Measurements from ENCODE around the gene RCBTB2. TPM values are rescaled to one million over a fixed set of nuclear protein-coding genes. Genes with fewer than 3 reads are reported as not detected.

The RCBTB2 gene
- total RNA-seq, 1 donor from 2014 or later = 14.7 TPM

DNA sequence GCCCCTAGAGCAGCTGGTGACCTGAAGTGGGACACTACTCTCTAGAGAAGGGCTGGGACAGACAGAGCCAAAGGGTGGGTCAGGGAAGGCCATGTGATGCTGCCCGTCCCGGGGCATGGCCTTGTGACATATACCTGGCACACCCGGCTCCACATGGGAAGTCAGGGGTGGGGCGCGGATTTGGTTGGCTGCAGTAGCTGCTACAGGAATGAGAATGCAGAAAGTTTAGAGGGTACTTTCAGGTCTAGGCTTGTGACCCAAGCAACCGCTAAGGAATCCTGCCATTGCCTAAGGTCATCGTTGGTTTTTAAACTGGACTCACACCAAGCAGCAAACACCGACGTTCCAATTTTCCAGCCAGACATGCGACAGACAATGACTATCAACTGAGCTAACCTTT, 25.9 kb downstream of the RCBTB2 start:
- no peak for DNase-seq (ENCODE audit: extremely low spot score in 2 of 2)
- no peaks in the 10 kb centered on the region for H3K27me3 ChIP-seq
- peak overlapping the region; percentile 84 for H3K27ac ChIP-seq
- no peak overlapping the region for H3K4me3 ChIP-seq
- H3K4me1 ChIP-seq = peaks cover 64% of the 10 kb centered on the region
- TF ChIP-seq POLR2A (IDR thresholded peaks at IDR 0.05) (no peak), POLR2AphosphoS5 (IDR thresholded peaks at IDR 0.05; ENCODE audit: insufficient read depth in 1 of 2, low read depth in 1 of 2) (peak; percentile 54 to 71)
- H3K9me3 ChIP-seq = no peaks in the 10 kb centered on the region
- no peaks in the 10 kb centered on the region for H3K36me3 ChIP-seq
- intact Hi-C loops (cut with DNase I) = no loop called here

DNA sequence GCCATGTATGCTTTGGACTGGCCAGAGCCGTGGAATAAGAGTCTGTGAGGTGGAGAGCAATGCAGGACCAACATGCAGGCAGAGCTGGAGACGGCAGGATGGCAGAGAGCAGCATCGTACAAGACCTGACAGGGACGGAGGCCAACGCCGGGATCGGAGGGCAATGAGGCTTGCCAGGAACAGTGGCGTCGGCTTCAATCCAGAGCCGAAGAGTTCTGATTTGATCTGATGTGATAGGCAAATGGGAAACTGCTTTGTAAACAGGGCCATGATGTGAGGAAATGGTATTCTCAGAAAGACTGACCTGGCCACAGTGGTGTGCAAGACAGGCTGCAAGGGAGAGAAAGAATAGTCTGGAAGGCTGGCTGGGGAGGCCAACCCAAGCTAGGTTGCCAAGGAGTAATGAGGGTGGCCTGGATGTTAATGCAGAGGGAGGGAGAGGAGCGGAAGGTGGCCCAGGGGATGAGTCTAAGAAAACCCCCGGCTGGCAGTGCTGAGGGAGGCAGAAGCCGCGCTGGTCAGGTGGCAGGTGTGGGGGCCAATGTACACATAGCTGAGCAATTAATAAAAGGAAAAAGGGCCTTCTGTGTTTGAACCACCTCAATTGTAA, 26.7 kb downstream of the RCBTB2 start:
- Histone ChIP-seq H3K27ac (peak overlapping the region; percentile 84), H3K27me3 (no peaks in the 10 kb centered on the region), H3K4me1 (peaks cover 59% of the 10 kb centered on the region), H3K36me3 (no peaks in the 10 kb centered on the region), H3K9me3 (no peaks in the 10 kb centered on the region), H3K4me3 (no peak overlapping the region)
- intact Hi-C loops (cut with DNase I) = no loop called here
- no peak for DNase-seq (ENCODE audit: extremely low spot score in 2 of 2)
- no peak for TF ChIP-seq POLR2AphosphoS5 (IDR thresholded peaks at IDR 0.05; ENCODE audit: insufficient read depth in 1 of 2, low read depth in 1 of 2)
- TF ChIP-seq POLR2A (IDR thresholded peaks at IDR 0.05) = no peak
- TF ChIP-seq, protein P1, sequence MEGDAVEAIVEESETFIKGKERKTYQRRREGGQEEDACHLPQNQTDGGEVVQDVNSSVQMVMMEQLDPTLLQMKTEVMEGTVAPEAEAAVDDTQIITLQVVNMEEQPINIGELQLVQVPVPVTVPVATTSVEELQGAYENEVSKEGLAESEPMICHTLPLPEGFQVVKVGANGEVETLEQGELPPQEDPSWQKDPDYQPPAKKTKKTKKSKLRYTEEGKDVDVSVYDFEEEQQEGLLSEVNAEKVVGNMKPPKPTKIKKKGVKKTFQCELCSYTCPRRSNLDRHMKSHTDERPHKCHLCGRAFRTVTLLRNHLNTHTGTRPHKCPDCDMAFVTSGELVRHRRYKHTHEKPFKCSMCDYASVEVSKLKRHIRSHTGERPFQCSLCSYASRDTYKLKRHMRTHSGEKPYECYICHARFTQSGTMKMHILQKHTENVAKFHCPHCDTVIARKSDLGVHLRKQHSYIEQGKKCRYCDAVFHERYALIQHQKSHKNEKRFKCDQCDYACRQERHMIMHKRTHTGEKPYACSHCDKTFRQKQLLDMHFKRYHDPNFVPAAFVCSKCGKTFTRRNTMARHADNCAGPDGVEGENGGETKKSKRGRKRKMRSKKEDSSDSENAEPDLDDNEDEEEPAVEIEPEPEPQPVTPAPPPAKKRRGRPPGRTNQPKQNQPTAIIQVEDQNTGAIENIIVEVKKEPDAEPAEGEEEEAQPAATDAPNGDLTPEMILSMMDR (IDR thresholded peaks at IDR 0.05) = no peak

DNA sequence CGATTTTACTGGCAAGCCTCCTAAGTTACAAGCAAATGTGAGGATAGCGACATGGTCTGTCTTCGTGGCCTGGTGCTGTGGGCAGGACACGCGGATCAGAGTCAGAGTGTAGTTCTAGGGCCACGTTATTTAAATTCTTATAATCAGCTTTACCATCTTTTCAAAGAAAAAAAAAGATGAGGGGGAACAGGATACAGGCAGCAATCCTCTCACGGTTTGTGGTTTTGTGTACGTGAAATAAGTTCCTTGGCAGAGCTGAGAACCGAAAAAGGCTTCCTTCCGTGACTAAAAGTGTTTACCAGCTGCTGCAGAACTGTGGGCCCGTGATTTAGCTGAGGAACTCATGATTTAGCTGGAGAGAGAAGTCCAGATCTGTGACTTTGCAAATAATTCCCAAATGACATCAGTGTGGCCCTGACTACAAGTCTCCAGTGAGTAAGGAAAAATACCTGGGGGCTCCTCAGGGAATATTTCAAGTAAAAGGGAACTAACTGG, 27.2 kb downstream of the RCBTB2 start:
- peaks cover 53% of the 10 kb centered on the region for H3K4me1 ChIP-seq
- H3K27me3 ChIP-seq = no peaks in the 10 kb centered on the region
- H3K4me3 ChIP-seq = no peak overlapping the region
- no peaks in the 10 kb centered on the region for H3K9me3 ChIP-seq
- no peak for DNase-seq (ENCODE audit: extremely low spot score in 2 of 2)
- H3K36me3 ChIP-seq = no peaks in the 10 kb centered on the region
- intact Hi-C loops (cut with DNase I) = no loop called here
- peak in 1 of 2 donors; percentile 52 for TF ChIP-seq POLR2AphosphoS5 (IDR thresholded peaks at IDR 0.05; ENCODE audit: insufficient read depth in 1 of 2, low read depth in 1 of 2)
- TF ChIP-seq, protein P1 (IDR thresholded peaks at IDR 0.05) = no peak
- peak overlapping the region; percentile 84 for H3K27ac ChIP-seq

DNA sequence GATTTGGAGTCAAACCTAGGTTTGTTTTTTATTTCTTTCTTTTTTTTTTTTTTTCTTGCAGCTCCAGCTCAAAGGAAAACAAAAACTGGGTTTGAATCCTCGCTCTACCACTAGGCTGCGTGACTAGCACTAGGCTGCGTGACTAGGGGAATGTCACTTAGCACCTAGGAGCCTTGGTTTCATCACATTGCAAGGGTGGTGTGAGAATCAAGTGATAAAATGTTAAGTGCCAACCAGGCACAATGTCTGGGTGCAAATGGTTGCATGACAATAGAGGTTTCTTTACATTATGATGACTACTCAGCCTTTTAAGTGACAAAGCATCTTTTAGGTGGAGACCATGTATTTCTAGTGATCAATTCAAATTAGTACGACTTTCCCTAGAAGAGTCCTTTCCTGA, 27.9 kb downstream of the RCBTB2 start:
- DNase-seq (ENCODE audit: extremely low spot score in 2 of 2) = no peak
- Histone ChIP-seq H3K27ac (peak overlapping the region; percentile 84), H3K4me1 (peaks cover 53% of the 10 kb centered on the region), H3K27me3 (no peaks in the 10 kb centered on the region), H3K4me3 (no peak overlapping the region), H3K36me3 (no peaks in the 10 kb centered on the region), H3K9me3 (no peaks in the 10 kb centered on the region)
- TF ChIP-seq, protein P1 (IDR thresholded peaks at IDR 0.05) = no peak
- no peak for TF ChIP-seq POLR2A (IDR thresholded peaks at IDR 0.05)
- TF ChIP-seq POLR2AphosphoS5 (IDR thresholded peaks at IDR 0.05; ENCODE audit: insufficient read depth in 1 of 2, low read depth in 1 of 2) = no peak
- intact Hi-C loops (cut with DNase I) = no loop called here

DNA sequence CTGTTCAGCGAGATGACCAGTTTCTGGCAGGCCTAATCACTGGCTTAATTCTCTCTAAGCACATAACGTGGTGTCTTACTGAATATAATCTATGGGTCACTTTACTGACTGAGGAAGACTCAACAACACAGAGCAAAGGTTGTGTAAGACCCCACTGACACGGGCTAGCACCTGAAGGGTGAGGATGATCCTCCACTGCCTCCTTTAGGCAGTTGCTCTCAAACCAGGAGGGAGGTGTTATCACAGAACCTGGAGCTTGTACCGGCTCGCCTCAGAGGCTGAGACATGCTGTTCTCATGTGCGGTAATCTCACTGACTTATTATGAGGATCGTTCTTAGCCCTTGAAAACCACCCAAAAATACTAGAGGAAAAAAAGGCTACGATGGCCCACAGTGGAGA, 28.3 kb downstream of the RCBTB2 start:
- TF ChIP-seq POLR2AphosphoS5 (IDR thresholded peaks at IDR 0.05; ENCODE audit: insufficient read depth in 1 of 2, low read depth in 1 of 2) (no peak), POLR2A (IDR thresholded peaks at IDR 0.05) (no peak)
- TF ChIP-seq, protein P1 (IDR thresholded peaks at IDR 0.05) = no peak
- no peaks in the 10 kb centered on the region for H3K27me3 ChIP-seq
- H3K4me3 ChIP-seq = no peak overlapping the region
- peak overlapping the region; percentile 84 for H3K27ac ChIP-seq
- no peaks in the 10 kb centered on the region for H3K9me3 ChIP-seq
- no peaks in the 10 kb centered on the region for H3K36me3 ChIP-seq
- peaks cover 52% of the 10 kb centered on the region for H3K4me1 ChIP-seq
- no peak for DNase-seq (ENCODE audit: extremely low spot score in 2 of 2)
- intact Hi-C loops (cut with DNase I) = no loop called here
